Hepatocyte (in vitro differentiated cells): ENCODE measurements around the gene ZNF814. TPM values are rescaled to one million over a fixed set of nuclear protein-coding genes. Genes with fewer than 3 reads are reported as not detected.
A peak's percentile ranks its signal among the peaks of the same experiment; 100 is the strongest.

Experiments used
- DNase-seq: peaks from one replicate; pipeline ENCODE4 v3.0.0-alpha.2; 2016; ENCODE audit warnings: low spot score
- H2AFZ ChIP-seq: fragments of 200-600 bp; sonication (generic); 2 replicates; pipeline ENCODE4 v1.6.0; 2016; ENCODE audit warnings: antibody characterized with exemption, mild to moderate bottlenecking
- H3K27ac ChIP-seq: fragments of 200-600 bp; sonication (generic); 2 replicates; pipeline ENCODE4 v1.5.1; 2016; ENCODE audit warnings: mild to moderate bottlenecking
- H3K27me3 ChIP-seq: fragments of 200-600 bp; sonication (generic); 2 replicates; pipeline ENCODE4 v1.6.1; 2016
- H3K36me3 ChIP-seq: fragments of 200-600 bp; sonication (generic); replicated peaks from 2 replicates; pipeline ENCODE4 v1.5.1; 2016; ENCODE audit warnings: low read depth; ENCODE audit not compliant: insufficient read depth
- H3K4me1 ChIP-seq: fragments of 200-600 bp; sonication (generic); 2 replicates; pipeline ENCODE4 v1.5.1; 2016; ENCODE audit warnings: mild to moderate bottlenecking, moderate library complexity; ENCODE audit not compliant: insufficient read depth
- H3K4me2 ChIP-seq: fragments of 200-600 bp; sonication (generic); 2 replicates; pipeline ENCODE4 v1.6.0; 2016
- H3K4me3 ChIP-seq: fragments of 200-600 bp; sonication (generic); 2 replicates; pipeline ENCODE4 v1.5.1; 2016; ENCODE audit warnings: mild to moderate bottlenecking
- H3K79me2 ChIP-seq: fragments of 200-600 bp; sonication (generic); 2 replicates; pipeline ENCODE4 v1.6.0; 2017; ENCODE audit warnings: mild to moderate bottlenecking
- H3K9me2 ChIP-seq: fragments of 200-600 bp; sonication (generic); replicated peaks from 2 replicates; pipeline ENCODE4 v1.6.0; 2017; ENCODE audit warnings: mild to moderate bottlenecking; ENCODE audit not compliant: insufficient read depth
- H3K9me3 ChIP-seq: fragments of 200-600 bp; sonication (generic); 2 replicates; pipeline ENCODE4 v1.5.1; 2016; ENCODE audit warnings: low read depth, mild to moderate bottlenecking
- H4K20me1 ChIP-seq: fragments of 200-600 bp; sonication (generic); 2 replicates; pipeline ENCODE4 v1.6.0; 2016; ENCODE audit warnings: mild to moderate bottlenecking; ENCODE audit not compliant: insufficient read depth, poor library complexity, severe bottlenecking
- CTCF ChIP-seq: fragments of 200-600 bp; sonication (generic); IDR thresholded peaks from 2 replicates; pipeline ENCODE4 v1.5.1; 2016; ENCODE audit warnings: antibody characterized with exemption, mild to moderate bottlenecking; ENCODE audit not compliant: poor library complexity
- EZH2 ChIP-seq: fragments of 200-600 bp; sonication (generic); IDR thresholded peaks from 2 replicates; pipeline ENCODE4 v1.6.1; 2016; ENCODE audit warnings: antibody characterized with exemption, mild to moderate bottlenecking, borderline replicate concordance
- EZH2phosphoT487 ChIP-seq: fragments of 200-600 bp; sonication (generic); IDR thresholded peaks from one replicate; pipeline ENCODE4 v1.6.1; 2018; ENCODE audit warnings: antibody characterized with exemption, mild to moderate bottlenecking, low read depth, moderate library complexity; ENCODE audit not compliant: unreplicated experiment, severe bottlenecking
- WGBS: methylation state at CpG from one replicate; pipeline ENCODE4 v1.1.6; 2016; ENCODE audit warnings: low lambda C conversion rate; ENCODE audit errors: missing lambda C conversion rate; 5-methylcytosine and 5-hydroxymethylcytosine counted together
- polyA plus RNA-seq: library from polyadenylated mRNA; unstranded; fragments of >200 nt; fragmentation: Nextera tagmentation; extraction: Ambion mirVana; gene quantifications from 2 replicates; pipeline ENCODE4 v1.2.1, GENCODE V29; 2016
- total RNA-seq: library from RNA; depleted of rRNA; stranded (reverse); fragments of >200 nt; gene quantifications from 2 replicates; pipeline ENCODE4 v1.2.3, GENCODE V29; 2014

The ZNF814 gene
- 11.4 and 16.1 TPM in 2 replicates for total RNA-seq
- polyA plus RNA-seq = 19.2 and 40.0 TPM in 2 replicates

GRCh38 chr19:57888560-57889231 lies at the start of gene ZNF814:
ZNF814 (minus strand) TSS chr19:57889037; CDS start chr19:57888802, 235 bp downstream.
- 5% methylated on average over 43 of the region's 43 CpGs for WGBS
- peak within 1 kb of the TSS; percentile 80 for H3K27ac ChIP-seq
- peaks cover 45% of the 10 kb centered on the region for H3K79me2 ChIP-seq
- no peaks in the 10 kb centered on the region for H3K9me3 ChIP-seq
- H3K27me3 ChIP-seq = no peaks in the 10 kb centered on the region
- H4K20me1 ChIP-seq = no peaks in the 10 kb centered on the region
- DNase-seq = peak; percentile 90
- H3K4me2 ChIP-seq = peak within 1 kb of the TSS; percentile 83
- H3K9me2 ChIP-seq = no peaks in the 10 kb centered on the region
- no peak for TF ChIP-seq EZH2phosphoT487
- peak; percentile 32 for TF ChIP-seq CTCF
- peak within 1 kb of the TSS; percentile 59 for H3K4me3 ChIP-seq
- H2AFZ ChIP-seq = peak within 1 kb of the TSS; percentile 68
- H3K36me3 ChIP-seq = no peaks in the 10 kb centered on the region
- peaks cover 5% of the 10 kb centered on the region for H3K4me1 ChIP-seq

- Histone ChIP-seq H3K9me2 (no peaks in the 10 kb centered on the region), H3K27ac (no peak overlapping the region), H2AFZ (no peak overlapping the region), H3K79me2 (peaks cover 26% of the 10 kb centered on the region), H3K4me2 (peak overlapping the region; percentile 69), H3K27me3 (no peaks in the 10 kb centered on the region), H3K4me1 (peaks cover 8% of the 10 kb centered on the region), H3K4me3 (no peak overlapping the region), H4K20me1 (no peaks in the 10 kb centered on the region), H3K36me3 (peaks cover 4% of the 10 kb centered on the region), H3K9me3 (no peaks in the 10 kb centered on the region)
- WGBS = 92% methylated on average over 12 of the region's 12 CpGs
- TF ChIP-seq EZH2 (no peak), CTCF (no peak), EZH2phosphoT487 (no peak)
- DNase-seq = no peak
Measured at GRCh38 chr19:57935731-57936130, 46.9 kb upstream of the ZNF814 start.

GRCh38 chr19:57934820-57935665 lies 46.2 kb upstream of the ZNF814 start, which contains the start of gene ZNF418:
ZNF418 (minus strand) TSS chr19:57935402; CDS start chr19:57933822, 1,580 bp downstream.
- H2AFZ ChIP-seq = peak within 1 kb of the TSS; percentile 88
- H3K27ac ChIP-seq = peak within 1 kb of the TSS; percentile 82
- H3K9me2 ChIP-seq = no peaks in the 10 kb centered on the region
- WGBS = 2% methylated on average over 54 of the region's 54 CpGs
- H3K4me1 ChIP-seq = peaks cover 8% of the 10 kb centered on the region
- peak within 1 kb of the TSS; percentile 74 for H3K4me3 ChIP-seq
- peak; percentile 86 for DNase-seq
- H3K36me3 ChIP-seq = peaks cover 4% of the 10 kb centered on the region
- H3K79me2 ChIP-seq = peaks cover 26% of the 10 kb centered on the region
- H3K9me3 ChIP-seq = no peaks in the 10 kb centered on the region
- no peaks in the 10 kb centered on the region for H3K27me3 ChIP-seq
- peak within 1 kb of the TSS; percentile 90 for H3K4me2 ChIP-seq
- H4K20me1 ChIP-seq = no peaks in the 10 kb centered on the region
- TF ChIP-seq EZH2 = no peak
- no peak for TF ChIP-seq EZH2phosphoT487
- TF ChIP-seq CTCF = no peak
